HUDEP-2 (cell line): ENCODE measurements around the gene AGAP1.

ENCODE experiments used
- DNase-seq, 76 experiments: peaks; one replicate each; lab custom pipeline; 2025; ENCODE audit not compliant: unreplicated experiment in 76 of 76; lab: John Stamatoyannopoulos, UW

Gene AGAP1

GRCh38 chr2:236156860-236157194, 663.0 kb downstream of the AGAP1 start:
- DNase-seq, result no peak

DNA sequence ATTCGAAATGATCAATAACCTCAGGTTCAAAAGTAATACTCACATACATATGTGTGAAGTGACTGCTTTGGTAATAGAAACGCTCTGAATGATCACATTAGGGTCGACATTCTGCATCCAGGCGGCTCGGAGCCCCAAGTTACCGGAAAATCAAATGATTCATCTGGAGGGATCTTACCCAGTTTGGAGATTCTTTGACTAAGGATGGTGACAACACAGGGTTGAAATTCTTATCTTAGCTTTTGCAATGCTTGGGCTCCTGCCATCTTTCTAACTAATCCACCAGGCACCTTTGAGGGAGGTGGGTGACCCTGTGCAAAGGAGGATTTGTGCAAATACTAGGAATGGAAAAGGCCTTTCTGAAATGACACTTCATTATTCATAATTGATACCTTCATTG, 663.5 kb downstream of the AGAP1 start:
- no peak for DNase-seq

GRCh38 chr2:236157815-236158498, 664.1 kb downstream of the AGAP1 start:
- DNase-seq, result no peak

DNA sequence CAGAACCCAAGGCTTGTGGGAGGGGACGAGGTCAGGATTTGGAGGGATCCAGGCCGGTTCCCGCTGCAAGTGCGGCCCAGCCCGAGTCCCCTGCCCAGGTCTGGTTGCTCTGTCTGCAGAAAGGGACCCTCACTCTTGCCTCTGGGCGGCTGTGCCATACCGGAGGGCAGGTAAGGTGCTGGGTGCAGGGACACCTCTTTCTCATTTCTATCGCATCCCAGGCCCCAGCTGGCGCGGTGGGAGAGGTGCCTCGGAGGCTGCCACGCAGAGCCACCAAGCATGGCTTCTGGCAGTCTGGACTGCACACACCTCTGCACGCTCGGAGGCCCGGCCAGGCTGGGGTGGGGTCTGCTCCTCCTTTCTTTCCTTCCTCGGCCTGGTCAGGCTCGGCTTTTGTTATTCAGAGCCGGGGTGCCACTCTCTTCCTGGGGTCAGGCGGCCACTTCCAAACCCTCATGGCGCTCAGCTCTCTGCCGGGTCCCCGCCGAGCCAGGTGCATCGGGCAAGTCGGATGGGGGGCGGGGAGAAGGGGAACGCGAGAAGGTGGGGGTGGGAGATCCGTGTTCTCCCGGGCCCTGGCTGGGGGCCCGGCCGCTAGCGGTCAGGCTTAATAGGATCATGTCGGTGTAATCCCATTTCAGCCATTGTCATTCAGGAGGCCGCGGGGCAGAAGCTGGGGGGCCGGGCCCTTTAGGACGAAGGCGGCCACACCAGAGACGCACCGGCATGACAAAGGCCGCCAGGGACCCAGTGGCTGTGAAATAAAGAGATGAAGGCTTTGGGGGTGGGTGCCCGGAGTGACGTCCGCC, 665.3 kb downstream of the AGAP1 start:
- no peak for DNase-seq

GRCh38 chr2:236159778-236160170, 665.9 kb downstream of the AGAP1 start:
- no peak for DNase-seq

GRCh38 chr2:236160366-236161081, 666.7 kb downstream of the AGAP1 start:
- DNase-seq, result no peak

DNA sequence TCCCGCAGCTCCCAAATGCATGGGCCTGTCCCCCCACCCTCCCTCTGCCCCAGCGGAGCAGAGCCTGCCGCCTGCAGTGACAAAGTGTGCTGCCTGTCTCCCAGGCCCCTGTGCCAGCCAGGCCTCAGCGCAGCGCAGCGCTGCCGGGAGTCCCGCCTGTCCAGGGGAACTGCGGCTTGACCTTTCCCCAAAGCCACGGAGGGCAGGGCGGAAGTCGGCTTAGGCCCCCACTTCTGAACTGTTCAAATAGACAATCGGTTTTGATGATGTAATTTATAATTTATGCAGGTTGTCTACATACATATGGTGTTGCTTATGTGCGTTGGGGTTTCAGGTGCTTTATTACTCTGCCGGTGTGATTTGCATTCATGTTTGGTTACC, 667.2 kb downstream of the AGAP1 start:
- no peak for DNase-seq

DNA sequence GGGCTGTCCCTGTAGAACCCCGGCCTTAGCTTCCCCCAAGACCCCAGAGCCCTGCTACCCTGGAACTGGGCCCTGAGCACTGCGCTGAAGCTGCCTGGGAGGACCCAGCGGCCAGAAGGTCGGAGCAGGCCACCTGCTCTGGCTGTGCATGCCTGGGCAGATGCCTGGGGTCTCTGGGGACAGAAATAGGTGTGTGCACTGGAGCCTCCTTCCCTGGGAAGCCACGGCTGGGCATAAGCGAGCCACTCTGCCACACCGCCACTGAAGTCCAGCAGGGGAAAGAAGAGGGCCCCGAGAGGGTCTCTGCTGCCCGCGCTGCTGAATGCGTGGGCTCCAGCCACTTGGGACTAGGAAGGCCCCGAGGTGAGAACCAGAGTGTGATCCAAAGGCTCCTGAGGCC, 667.7 kb downstream of the AGAP1 start:
- no peak for DNase-seq

DNA sequence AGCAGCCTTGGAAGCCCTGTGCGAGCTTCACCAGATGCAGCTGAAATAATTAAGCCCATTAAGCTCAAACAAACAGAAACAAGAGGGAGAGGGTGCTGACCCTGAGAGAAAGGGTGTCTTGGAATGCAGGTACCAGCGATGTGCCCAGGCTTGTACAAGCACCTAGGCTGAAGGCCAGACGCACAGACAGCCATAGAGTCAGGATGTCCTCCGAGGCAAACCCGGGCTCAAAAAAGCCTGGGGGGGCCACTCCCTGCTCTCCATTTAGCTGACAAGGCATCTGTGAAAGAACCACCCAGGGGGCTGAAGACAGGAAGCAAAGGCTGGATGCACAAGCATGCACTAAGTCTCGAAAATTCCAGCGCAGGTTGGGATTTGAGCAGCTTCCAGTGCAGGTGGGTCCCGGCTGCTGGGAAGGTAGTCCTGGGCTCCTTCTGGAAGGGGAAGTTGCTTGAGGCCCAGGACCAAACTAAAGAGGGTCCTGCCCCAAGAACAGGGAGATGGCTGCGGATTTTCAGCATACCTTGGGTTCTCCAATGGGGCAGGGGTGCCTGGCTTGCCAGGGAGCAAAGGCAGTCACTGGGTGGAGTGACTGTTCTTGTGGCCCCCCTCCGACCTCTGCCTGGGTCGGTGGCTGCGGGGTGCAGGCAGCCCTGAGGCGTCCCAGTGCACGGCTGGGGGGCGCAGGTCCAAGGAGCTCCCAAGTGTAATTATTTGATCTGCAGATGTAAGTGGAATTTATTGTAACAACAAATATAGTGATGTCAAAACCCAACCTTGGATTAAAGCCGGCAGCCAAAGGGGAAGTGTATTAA, 668.4 kb downstream of the AGAP1 start:
- no peak for DNase-seq

DNA sequence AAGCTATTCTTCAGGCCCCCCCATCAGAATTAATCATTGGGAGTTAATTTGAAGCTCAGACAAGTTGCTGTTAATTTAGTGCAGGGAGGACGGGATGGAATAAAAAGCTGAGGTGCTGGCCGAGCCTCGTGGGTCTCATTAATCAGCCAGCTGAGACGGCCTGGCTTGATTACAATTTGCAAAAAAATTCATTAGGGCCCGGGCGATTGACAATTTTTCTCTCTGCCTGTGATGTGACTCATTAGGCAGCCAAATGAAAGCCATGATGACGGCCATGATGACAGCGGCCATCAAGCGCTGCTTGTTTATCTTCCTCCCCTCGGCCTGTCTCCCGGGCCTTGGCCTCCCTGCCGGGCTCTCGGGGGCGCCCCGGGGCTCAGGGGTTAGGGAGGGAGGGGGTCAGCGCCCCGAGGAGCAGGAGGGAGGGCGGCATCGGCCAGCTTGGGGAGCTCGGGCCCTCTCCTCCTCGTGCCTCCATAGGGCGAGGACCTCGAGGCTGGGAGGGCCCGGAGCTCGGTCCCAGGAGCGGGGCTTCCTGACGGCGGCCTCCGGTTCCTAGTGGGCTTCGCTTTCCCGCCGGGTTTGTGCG, 669.1 kb downstream of the AGAP1 start:
- DNase-seq, result no peak

DNA sequence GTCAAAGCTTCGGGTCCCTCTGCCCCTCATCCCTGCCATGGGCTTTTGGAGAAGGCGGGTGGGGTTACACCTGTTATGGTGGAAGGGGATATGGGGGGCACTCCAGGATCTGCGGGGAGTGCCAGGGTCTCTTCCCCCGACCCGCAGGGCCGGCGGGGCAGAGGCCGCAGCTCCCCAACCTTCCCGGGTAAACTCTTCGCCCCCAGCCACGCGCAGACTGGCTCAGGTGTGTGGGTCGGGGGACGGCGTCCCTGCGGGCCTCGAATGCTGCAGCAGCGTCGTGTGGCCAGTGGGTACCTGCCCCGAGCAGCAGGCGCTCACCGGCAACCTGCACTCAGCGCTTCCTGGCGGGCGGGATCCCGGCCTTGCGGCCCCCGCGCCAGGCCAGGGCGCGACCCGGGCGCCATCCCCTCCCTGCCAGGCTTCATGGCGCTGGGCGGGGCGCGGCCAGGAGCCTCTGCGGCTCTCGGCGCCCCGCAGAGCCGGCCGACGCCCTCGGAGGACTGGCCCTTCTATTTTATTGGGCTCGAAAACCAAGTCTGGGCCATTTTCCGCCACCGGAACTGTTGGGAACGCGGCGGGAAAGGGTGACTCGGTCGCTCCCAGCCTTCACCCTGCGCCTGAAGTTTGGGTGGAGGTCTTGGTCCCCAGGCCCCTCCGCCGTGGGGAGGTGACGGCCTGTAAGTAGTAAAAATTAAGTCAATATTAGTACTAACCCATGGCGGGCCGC, 669.8 kb downstream of the AGAP1 start:
- DNase-seq, result no peak

DNA sequence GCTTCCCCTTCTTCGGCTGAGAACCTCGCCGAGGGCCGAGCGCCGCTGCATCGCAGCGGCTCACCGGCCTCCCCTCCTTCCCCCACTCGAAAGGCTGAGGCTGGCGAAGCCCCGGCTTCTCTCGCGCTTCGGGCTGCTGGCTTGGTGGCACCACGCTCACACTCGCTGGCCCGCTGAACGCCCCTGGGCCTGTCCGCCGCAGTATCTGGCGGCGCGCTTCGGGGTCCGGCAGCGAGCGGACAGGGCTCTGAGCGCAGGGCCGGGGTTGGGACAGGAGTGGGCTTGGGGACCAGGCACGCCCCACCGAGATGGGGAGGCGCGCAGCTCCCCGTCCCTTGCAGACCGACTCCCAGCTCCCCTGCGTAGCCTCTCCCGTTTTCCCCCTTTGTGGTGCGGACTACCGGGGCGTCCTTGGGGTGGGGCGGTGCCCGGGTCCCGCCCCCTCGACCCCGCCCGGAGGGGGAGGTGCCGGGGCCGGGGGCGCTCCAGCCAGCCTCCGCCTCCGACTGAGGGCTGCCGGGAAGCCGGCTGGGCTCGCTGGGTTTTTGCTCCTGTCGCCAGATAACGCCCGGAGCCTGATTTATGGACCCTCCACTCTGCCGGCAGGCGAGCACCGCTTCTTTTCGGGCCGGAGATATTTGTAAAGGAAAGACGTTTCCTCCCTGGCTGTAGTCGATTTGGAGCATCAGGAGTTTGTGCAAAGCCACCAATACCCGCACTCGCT, 670.5 kb downstream of the AGAP1 start:
- no peak for DNase-seq

DNA sequence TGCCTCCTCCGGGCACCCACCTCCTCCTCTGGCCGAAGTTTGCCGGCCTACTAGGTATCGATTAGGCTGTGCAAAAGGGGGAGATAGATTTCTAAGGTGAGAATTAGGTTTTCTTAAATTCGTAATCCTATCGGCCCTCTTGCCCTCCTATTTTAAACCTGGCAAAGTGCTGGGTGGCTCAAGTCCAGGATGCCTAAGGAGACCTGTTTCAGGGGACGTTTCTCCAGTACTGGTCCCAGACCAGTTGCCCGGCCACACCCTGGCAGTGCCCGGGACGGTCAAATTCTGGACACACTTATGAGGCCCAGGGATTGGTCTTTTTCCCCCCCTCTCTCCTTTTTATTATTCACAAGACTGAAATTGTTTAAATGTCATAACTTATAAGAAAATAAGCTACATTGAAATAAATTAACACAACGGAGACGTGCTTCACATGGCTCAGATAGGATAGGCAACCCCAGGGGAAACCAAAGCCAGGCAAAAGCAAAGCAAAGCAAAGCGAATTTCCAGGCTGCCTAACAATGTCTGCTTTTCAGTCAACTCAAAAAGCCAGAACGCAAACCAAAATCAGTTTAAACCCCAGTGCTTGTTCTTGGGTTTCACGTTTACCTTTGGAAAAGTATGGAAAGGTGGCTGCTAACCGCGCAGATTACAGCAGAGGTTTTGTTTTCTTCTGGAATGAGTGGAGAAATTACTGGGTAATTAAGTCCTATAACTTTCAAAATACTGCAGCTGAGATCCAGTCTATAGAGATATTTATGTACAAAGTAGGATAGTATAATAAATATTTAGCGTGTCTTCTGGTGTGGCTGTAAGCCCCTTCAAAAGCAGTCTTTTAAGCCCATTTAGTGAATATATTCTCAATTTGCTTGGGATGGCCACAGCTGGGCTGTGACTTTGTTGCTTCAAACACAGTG, 671.3 kb downstream of the AGAP1 start:
- DNase-seq, result no peak

DNA sequence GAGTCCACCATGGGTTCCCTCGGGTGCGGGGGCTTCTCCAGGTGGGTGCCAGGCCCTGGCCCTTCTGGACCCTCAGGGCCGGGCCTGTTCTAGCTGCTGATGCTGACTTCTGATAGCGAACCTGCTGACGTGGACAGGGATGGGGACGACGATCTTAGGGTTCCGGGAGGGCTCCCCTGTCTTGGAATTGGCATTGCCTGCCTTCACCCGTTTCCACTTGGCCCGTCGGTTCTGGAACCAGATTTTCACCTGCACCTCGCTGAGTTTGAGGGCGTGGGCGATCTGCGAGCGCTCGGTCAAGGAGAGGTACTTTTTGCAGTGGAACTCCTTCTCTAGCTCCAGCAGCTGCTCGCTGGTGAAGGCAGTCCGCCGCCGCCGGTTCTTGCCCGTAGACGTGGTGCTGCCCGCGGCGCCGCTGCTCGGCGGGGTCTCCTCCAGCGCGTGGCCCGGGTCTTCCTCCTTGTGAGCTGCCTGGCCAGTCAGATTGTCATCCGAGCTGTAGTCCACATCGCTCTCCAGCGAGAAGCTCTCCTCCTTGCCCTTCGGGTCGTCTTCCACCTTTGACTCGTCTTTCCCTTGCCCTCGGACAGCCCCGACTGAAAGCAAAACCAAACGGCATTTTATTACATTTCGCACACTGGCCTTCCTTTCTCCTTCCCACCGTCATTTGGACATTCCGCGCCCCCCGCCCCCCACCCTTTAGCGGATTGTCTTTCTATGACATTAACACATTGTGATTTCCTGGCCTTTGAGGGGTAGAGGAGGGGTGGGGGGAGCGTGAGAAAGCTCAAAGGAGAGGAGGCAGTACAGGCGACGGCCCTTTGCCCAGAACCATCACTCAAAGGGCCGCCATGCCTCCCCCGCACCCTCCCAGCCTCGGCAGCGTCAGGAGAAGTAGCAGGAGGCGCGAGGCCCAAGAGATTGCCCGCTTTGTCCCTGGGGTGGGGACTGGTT, 672.3 kb downstream of the AGAP1 start:
- DNase-seq, result no peak

GRCh38 chr2:236166796-236167296, 673.0 kb downstream of the AGAP1 start:
- peak in 1 of 76 experiments; percentile 19 for DNase-seq

DNA sequence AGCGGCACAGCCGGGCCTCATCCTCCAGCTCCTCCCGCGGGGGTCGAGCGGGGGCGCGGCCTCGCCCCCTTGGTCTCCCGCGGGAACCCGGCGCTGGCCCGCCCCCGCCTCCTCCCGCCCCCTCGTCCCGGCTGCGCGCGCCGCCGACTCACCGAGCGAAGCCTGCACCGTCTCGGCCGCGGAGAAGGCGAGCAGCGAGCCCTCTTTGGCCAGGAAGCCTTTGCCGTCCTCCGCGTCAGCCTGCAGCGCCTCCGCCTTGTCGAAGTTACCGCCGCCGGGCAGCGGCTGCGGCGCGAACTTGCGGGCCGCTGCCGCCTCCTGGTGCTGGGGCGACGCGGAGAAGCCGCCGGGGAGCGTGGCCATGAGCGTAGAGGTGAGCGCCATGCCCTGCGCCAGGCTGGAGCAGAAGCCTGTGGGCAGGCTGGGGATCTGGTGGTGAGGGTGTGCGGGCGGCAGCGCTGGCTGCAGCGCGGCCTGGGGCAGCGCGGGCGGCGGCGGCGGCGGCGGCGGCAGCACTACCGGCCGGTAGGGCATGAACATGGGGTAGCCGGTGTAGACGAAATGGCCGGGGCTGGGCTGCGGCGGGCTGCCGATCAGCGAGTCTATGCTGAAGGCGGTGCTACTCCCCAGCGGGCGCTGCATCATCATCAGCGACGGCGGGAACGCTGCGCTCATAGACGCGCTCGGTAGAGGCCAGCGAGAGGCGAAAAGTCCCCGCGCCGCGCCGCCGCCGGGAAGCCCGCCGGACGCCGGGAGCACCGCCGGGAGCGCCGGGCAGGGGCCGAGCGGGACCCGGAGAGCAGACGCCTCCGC, 673.7 kb downstream of the AGAP1 start:
- DNase-seq, result peak in 16 of 76 experiments; percentile 9 to 40 (median 22)
